Measurements from ENCODE around the gene CDH13.
A peak's percentile ranks its signal among the peaks of the same experiment; 100 is the strongest.

The CDH13 gene

DNA sequence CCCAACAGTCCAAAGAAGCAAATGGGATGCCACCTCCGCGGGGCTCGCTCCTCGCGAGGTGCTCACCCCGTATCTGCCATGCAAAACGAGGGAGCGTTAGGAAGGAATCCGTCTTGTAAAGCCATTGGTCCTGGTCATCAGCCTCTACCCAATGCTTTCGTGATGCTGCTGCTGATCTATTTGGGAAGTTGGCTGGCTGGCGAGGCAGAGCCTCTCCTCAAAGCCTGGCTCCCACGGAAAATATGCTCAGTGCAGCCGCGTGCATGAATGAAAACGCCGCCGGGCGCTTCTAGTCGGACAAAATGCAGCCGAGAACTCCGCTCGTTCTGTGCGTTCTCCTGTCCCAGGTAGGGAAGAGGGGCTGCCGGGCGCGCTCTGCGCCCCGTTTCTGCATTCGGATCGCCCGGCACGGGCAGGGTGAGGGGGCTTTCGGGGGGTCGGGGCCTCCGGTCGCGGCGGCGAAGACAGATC lies at the start of gene CDH13:
Gene CDH13 (plus strand): TSS at position 179 of the 471 bp plus-strand sequence.
- peak in 1 of 2 experiments; percentile 24 for DNase-seq (ENCODE audit: low read depth in 2 of 2)

DNA sequence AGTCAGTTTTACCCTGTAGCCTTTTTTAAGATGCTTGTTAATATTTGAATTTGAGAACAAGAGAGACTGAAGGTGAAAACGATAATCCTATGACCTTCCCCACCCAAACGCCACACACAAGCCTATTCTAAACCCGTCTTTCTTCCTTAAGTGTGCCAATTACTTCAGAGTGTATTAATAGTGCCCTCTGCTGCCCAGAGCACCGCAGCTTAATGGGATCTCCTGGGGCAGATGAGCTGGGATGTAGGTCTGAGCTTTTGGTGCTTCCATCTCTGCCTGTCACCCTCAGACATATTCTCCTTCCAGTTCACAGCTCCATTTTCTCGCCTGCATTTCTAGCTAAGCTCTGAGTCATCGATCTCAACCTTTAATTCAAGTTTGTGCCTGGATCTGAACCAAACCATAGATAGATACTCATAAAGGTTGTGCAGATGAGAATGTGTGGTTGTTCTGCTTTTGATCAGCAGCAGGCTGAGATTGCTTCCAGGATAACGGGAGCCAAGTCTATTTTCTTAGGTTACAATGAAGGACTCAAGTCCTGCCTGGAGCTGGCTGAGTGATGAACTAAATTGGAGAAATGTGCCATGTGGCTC lies 46.4 kb upstream of the CDH13 start:
- peak; percentile 18 to 19 for DNase-seq (ENCODE audit: low read depth in 2 of 2)

DNA sequence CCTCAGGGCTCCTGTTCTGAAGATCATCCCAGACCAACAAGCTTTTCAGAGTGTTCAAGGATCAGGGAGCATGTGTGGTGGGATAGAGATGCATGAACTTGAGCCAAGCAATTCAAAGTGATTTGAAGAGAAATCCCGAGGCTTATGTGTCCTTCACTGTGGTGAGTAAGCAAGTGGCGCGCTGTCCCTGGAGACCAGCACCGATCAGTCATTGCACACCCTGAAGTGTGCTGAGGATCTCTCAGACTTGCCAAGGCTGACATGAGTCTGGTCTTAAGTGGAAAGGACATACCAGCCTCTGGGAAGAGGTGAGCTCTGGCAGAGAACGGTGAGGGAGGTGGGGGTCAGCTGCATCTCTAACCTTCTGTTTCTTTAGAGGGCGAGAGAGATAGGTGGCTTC lies 43.8 kb upstream of the CDH13 start:
- no peak for DNase-seq (ENCODE audit: low read depth in 2 of 2)

DNA sequence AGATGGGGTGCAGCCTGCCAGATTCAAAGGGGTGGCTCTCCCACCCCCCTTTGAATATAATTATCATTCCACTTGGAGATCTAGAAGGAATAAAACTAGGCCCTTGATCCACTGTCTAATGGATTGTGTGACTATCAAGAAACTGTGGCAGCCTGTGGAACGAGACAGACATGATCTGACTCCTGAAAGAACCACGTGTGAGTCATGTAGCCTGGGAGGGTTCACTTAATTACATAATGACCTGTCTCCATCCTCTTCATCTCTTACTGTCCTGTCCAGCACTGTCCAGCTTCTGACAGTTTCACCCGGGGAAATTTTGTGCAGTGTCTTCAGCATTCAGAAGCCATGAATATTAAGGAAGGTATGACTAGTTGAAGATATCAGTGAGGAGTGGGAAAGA lies 43.3 kb upstream of the CDH13 start:
- DNase-seq (ENCODE audit: low read depth in 2 of 2): no peak

DNA sequence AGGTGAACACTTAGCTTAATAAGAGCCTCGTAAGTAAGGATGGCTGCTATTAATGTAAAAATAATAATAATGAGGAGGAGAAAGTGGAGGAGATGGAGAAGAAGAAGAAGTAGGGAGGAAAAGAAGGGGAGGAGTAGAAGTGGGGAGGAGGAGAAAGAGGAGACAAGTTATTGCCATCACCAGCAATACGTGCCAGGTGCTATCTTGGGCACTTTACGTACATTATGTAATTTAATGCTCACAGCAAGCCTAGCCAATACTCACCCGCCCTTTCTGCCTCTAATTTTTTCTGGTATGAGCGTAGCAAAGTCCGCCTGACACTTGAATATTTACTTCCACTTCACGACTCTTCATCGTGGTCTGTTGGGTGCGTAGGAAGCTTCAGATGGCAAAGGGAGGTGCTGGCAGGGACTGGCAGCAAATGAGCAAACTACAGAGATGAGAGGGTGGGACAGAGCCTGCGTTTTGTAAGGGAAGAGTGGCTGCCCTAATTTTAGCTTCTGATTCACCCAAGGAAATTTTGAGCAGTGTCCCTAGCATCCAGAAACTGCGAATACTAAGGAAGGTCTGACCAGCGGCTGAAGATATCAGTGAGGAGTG lies 42.1 kb upstream of the CDH13 start:
- DNase-seq (ENCODE audit: low read depth in 2 of 2): no peak

DNA sequence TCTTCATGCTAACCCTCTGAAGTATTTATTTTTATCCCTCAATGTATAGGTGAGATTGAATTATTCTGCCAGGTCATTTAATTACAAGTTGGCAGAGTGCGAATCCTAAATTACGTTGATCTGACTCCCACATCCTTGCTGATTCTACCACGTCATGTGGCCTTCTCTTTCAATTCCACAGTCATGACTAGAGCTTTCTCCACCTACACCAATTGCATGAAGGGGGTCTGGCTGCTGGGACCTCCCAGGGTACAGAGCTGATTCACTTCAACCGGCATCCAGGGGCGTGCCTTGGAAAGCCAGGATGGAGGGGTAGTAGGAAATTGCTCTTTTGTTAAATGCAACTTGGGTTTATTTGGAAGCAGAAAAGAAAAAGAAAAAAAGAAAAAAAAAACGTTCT lies 41.1 kb upstream of the CDH13 start:
- peak; percentile 36 to 47 for DNase-seq (ENCODE audit: low read depth in 2 of 2)

DNA sequence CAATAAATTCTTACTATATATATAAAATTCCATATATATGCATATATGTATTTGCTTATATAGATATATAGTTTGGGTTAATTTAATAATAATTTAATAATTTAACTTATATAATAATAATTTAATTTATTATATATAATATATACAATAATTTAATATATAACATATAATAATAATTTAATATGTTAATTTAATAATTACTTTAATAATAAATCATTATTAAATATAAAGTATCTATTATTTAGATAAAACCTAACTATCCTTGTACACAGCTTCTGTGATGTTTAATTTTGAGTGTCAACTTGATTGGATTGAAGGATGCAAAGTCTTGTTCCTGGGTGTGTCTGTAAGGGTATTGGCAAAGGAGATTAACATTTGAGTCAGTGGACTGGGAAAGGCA lies 40.6 kb upstream of the CDH13 start:
- DNase-seq (ENCODE audit: low read depth in 2 of 2): no peak

DNA sequence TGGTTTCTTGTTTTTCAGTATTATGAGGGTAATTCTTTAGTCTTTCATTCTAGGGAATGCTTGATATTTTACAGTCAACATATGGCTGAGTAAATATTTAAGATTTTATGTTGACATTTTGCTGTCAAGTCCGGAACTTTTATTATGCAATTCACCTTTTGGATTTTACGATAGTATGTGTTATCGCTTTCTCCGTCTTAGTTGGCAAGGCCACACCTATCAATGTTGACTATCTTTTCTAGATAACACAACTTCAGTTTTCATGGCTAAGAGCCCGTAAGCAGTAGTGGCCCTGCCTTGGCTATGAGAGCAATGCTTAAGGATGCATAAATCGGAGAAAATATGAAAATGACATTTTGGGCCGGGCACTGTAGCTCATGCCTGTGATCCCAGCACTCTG lies 39.5 kb upstream of the CDH13 start:
- DNase-seq (ENCODE audit: low read depth in 2 of 2): no peak

DNA sequence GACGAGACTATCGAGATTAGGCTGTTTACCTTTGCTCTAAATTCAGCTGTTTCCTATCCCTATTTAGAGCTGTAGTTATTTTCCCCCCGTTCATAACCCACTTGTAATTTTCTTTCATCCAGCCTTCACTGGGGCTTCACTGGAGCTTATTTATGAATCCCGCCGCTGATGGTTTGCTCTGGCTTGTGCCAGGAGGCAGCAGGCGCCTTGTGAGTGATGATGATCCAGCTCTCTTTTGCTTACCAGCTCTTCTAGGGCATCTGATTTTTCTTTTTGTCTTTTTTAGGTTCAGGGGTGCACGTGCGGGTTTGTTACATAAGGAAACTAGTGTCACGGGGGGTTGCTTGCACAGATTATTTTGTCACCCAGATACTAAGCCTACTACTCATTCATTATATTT lies 37.4 kb upstream of the CDH13 start:
- DNase-seq (ENCODE audit: low read depth in 2 of 2): no peak

DNA sequence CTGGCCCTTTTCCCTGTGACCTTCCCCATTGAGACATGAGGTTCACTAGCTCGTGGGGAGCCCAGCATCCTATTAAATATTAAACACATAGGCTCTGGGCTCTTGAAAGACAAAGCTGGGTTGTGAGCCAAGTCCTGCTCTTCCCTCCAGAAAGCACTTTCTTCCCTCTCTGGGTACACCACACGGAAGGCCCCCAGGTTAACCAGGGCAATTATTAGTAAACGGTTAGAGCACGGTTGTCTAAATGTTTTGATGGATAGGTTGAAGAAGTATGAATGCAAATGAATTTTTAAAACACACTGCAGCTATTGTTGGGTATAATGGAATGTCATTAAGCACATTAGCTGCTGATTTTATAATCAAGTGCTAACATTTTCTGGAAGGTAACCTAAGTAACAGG lies 32.7 kb upstream of the CDH13 start:
- DNase-seq (ENCODE audit: low read depth in 2 of 2): no peak

DNA sequence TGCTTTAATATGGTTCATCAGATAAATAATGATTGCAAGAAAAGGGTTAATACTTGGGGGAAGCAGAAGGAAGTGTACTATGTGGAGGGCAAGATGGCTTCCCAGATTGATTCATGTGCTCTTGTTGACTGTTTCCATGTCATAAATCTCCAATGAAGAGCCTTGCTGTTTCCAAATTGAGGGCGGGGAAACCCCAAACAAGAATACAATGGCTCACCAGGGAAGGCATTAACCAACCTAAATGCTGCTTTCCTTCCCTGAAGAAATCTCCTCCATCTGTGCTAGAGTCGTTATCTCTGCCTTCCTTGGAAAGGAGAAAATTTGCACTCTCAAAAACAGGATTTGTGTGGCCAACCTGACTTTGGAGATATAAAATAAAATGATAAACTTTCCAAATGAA lies 28.0 kb upstream of the CDH13 start:
- DNase-seq (ENCODE audit: low read depth in 2 of 2): no peak

DNA sequence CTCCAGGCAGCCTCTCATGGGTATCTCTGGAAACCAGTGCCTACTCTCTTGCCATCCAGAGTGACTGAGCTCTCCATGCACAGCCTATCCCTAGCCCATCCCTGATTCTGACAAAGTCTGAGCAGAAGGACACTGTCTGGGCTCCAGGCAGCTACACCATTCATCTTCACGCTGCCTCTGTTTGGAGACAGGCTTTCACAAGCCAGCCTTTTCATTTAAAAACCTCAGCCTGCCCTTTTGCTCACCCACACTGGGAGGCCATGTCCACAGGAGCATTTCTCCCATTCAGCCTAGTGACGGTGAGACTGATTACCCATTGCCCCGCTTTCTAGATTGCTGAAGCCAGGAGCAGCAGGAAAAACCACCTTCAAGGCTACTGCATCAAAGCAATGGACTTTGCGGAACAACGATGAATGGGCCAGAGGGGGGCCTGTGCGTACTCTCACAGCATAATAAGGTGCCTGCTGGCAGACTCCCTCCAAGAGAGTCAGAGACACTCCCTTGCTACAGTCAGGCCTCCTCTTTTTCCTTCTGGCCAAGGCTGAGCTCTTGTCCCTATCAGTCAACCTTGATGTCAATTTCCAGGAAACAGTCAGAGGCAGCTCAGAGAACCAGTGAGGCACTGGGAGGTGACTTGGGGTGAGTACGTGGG lies 24.7 kb upstream of the CDH13 start:
- no peak for DNase-seq (ENCODE audit: low read depth in 2 of 2)

DNA sequence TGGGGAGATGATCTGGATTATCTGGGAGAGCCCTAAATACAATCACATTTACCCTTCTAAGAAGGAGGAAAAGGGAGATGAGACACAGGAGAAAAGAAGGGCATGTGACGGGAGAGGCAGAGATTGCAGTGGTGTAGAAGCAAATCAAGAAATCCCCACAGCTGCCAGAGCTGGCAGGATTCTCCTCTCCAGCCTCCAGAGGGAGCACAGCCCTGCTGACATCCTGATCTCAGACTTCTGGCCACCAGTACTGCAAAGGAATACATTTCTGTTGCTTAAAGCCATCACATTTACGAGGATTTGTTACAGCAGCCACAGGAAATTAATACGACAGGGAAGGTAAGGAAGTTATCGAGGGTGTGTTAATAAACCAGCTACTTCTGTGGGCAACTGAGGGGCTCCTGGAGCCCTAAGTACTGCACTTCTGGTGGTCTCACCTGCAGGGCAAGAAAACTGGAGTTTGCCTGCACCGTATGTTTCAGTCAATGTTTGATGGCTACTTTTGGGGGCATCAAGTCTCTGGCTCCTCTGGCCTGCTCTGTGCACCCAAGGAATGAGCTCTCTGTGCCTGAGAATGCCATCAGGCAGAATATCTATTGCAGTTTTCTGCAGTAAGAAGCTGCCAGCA lies 22.9 kb upstream of the CDH13 start:
- DNase-seq (ENCODE audit: low read depth in 2 of 2): peak in 1 of 2 experiments; percentile 24

DNA sequence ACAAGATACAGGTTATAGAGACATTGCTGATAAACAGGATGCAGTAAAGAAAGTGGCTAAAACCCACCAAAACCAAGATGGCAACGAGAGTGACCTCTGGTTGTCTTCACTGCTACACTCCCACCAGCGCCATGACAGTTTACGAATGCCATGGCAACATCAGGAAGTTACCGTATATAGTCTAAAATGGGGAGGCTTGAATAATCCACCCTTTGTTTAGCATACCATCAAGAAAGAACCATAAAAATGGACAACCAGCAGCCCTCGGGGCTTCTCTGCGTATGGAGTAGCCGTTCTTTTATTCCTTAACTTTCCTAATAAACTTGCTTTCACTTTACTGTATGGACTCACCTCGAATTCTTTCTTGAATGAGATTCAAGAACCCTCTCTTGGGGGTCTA lies 21.7 kb upstream of the CDH13 start:
- no peak for DNase-seq (ENCODE audit: low read depth in 2 of 2)

DNA sequence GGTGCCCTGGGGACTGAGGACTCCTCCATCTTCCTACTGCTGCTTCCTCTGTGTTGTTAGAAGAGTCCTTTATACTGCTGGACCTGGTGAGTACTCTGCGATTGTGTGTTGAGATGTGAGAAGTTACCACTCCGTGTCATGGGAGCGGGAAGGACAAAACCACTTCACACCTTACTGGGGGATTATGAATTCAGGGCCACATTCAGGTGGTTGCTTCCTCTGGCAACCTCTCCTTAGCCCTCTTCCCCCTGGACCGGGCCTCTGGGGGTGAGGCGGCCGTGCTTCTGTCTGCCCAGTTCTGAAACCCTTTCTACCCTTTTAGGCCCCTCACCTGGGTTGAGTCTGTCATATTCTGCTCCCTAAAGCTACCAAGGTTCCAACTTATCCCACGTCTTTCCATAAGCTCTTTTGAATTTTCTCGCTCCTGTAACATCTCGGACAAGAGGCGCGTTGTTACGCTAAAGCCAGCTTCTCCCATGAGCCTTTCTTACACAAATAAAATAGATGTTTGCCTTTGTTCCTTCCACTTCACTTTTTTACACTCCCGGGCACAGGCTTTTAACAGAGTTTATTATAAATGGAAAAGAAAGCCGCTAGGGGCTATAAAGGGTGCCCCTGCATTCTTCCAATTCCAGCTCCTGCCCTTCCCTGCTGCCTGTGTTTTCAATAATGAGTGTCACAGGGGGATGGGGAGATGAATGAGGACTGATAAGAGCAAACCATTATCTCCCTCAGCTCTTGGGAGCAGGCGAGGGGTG lies 20.7 kb upstream of the CDH13 start:
- no peak for DNase-seq (ENCODE audit: low read depth in 2 of 2)

DNA sequence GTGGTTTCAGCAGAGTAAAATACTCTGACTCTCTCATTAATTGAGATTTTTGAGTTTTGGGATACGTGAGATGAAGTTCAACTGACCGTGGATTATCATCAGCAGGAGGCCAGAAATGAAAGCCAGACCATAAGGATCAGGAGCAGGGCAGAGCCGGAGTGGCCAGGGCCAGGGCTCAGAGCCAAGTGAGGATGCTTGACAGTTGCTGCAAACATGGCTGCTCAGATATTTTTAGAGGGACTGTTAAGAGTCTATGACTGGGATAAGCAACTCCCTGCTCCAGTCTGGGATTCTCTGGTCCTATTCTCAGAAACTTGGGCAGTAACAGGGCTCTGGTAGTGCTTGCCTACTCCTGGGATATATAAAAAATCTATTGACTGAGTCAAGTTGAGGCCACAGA lies 17.6 kb upstream of the CDH13 start:
- no peak for DNase-seq (ENCODE audit: low read depth in 2 of 2)

DNA sequence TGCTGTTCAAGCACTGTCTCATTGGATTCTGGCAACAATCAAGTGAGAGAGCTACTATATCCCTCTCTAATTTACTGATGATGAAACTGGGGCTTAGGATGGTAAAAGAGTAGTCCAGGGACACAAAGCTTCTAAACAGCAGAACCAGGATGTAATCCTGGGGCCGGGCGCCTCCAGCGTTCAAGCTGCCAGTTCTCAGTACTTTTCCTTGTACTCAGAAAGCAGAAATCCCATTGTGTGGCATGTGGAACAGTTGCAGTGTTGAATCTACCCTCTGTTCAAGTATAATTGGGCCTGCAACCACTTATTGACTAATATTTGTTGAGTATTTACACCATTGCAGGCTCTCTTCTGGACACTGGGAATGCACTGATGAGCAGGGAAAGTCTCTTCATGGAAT lies 14.5 kb upstream of the CDH13 start:
- no peak for DNase-seq (ENCODE audit: low read depth in 2 of 2)

DNA sequence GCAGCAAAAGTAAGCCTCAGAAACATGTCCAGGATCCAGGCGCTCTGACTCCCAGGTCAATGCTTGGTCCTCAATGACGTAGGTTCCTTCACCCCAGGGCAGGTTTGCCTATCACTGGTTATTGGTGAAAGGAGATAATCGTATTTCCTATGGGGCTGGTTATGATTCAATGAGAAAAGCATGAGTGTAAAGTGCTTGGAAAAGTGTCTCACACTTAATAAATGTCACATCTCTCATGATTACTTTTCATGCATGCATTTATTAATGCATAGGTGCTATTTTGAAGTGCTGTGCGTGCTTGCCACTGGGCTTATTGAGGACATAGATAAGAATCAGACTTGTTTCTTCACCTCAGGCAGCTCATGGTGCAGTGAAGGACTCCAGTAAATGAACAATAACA lies 10.4 kb upstream of the CDH13 start:
- no peak for DNase-seq (ENCODE audit: low read depth in 2 of 2)

DNA sequence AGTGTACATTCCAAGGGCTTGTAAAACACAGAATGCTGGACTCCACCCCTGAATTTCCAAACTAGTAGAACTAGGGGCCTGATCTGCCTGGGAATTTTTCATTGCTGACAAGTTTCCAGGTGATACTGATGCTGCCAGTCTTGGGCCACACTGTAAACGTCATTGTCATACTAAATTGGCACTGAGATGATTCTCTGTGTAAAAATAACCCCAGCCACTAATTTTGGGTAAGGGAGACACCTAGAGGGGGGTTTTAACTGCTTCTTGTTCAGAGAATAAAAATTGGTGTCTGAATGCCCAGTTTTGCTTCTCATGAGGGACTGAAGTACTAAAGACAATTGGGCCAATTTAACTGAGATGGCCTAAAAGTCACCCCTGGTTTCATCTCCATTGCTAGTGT lies 5.0 kb upstream of the CDH13 start:
- no peak for DNase-seq (ENCODE audit: low read depth in 2 of 2)

DNA sequence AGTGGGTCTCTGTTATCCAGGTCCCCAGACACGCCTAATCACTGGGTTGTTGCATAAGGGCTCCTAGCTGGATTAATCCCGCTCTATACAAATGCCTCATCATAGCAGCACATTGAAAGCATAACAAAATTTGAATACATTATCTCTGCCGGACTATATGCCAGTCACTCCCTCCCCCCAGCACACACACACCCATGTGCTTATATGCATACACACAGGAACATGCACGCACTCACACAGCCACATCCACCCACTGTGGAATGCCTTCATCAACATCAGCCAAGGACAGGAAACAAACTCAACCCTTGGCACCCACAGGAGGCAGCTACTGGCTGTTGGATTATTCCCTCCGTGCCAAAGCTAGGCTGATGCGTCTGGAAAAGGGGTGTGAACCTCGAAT lies 3.5 kb upstream of the CDH13 start:
- no peak for DNase-seq (ENCODE audit: low read depth in 2 of 2)

DNA sequence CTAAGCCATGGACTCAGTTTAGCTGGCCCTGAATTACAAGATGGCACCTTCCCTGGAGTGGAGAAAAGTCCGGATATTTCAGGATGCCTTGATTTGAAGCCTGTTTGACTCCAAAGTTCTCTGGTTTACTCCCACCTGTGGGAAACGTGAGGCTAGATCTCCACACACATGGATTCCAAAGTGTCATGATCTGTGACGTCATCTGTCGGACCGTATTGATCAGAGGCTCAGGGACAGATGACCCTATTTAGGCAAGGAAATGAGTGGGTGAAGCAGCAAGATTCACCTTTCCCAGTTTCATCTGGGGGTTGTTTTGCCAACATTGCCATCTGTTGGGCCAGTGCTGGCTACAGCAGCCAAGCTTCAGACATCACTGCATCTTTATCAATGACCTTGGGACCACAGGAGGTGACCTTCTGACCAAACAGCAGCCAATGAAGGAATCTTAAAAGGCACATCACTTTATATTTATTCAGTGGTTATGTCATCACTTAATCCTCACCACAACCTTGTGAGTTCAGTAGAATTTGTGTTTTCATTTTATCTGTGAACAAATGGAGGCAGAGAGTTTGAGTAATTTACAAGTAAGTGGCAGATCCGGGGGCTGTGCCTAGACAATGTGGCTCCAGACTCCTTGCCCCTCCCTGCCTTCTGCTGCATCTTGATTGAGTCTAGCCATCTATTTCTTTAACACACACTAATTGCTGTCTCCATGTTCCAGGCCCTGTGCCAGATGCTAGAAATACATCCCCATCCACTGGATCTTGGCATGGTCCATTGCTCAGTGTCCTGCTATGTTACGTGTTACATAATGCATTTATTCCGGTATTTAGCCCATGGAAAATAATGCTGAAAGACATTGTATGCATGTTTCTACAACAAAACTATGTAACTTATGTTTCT lies 1.5 kb upstream of the CDH13 start:
- no peak for DNase-seq (ENCODE audit: low read depth in 2 of 2)

Measured in fibroblast of skin of left biceps (primary cell).